WERI-Rb-1 (cell line): ENCODE results near the gene SETD7.
A peak's percentile ranks its signal among the peaks of the same experiment; 100 is the strongest.

ENCODE experiments used
- DNase-seq: peaks from one replicate; pipeline ENCODE4 v3.0.0-alpha.2; 2020
- H3K27ac ChIP-seq: fragments of 250-450 bp; sonication (Bioruptor Pico); 2 replicates; pipeline ENCODE4 v1.5.1; 2020; ENCODE audit warnings: mild to moderate bottlenecking, moderate library complexity
- H3K27me3 ChIP-seq: fragments of 250-450 bp; sonication (Bioruptor Pico); 2 replicates; pipeline ENCODE4 v1.5.1; 2021; ENCODE audit warnings: mild to moderate bottlenecking, low read depth, moderate library complexity; ENCODE audit not compliant: insufficient read depth, severe bottlenecking
- H3K36me3 ChIP-seq: fragments of 250-450 bp; sonication (Bioruptor Pico); 2 replicates; pipeline ENCODE4 v1.5.1; 2020; ENCODE audit warnings: mild to moderate bottlenecking, moderate library complexity
- H3K4me3 ChIP-seq: 2 replicates; pipeline ENCODE4 v1.5.1; 2011; ENCODE audit warnings: low read depth, mild to moderate bottlenecking, control low read depth, low read length
- H3K9me3 ChIP-seq: fragments of 250-450 bp; sonication (Bioruptor Pico); 2 replicates; pipeline ENCODE4 v1.5.1; 2021; ENCODE audit warnings: mild to moderate bottlenecking, moderate library complexity; ENCODE audit not compliant: severe bottlenecking
- CTCF ChIP-seq: IDR thresholded peaks from 2 replicates; pipeline ENCODE4 v1.5.1; 2011; ENCODE audit warnings: low read depth, mild to moderate bottlenecking, control low read depth, inconsistent platforms, low read length

The SETD7 gene

GRCh38 chr4:139514382-139515059 is 41.5 kb downstream of the SETD7 start:
- H3K27me3 ChIP-seq, result no peaks in the 10 kb centered on the region
- no peaks in the 10 kb centered on the region for H3K36me3 ChIP-seq
- no peak for TF ChIP-seq CTCF
- no peak overlapping the region for H3K4me3 ChIP-seq
- DNase-seq, result no peak
- no peaks in the 10 kb centered on the region for H3K9me3 ChIP-seq
- H3K27ac ChIP-seq, result no peak overlapping the region

- H3K9me3 ChIP-seq, result no peaks in the 10 kb centered on the region
- H3K4me3 ChIP-seq, result no peak overlapping the region
- TF ChIP-seq CTCF, result no peak
- H3K36me3 ChIP-seq, result no peaks in the 10 kb centered on the region
- no peak for DNase-seq
- H3K27ac ChIP-seq, result no peak overlapping the region
- H3K27me3 ChIP-seq, result no peaks in the 10 kb centered on the region
Measured at GRCh38 chr4:139511320-139511719, 44.7 kb downstream of the SETD7 start.

GRCh38 chr4:139509727-139510410 is 46.1 kb downstream of the SETD7 start:
- H3K4me3 ChIP-seq, result no peak overlapping the region
- peak; percentile 64 for DNase-seq
- no peaks in the 10 kb centered on the region for H3K9me3 ChIP-seq
- peak; percentile 87 for TF ChIP-seq CTCF
- no peaks in the 10 kb centered on the region for H3K27me3 ChIP-seq
- no peaks in the 10 kb centered on the region for H3K36me3 ChIP-seq
- H3K27ac ChIP-seq, result no peak overlapping the region

GRCh38 chr4:139508581-139509237 is 47.3 kb downstream of the SETD7 start:
- no peak for DNase-seq
- Histone ChIP-seq H3K4me3 (no peak overlapping the region), H3K27ac (no peak overlapping the region), H3K36me3 (no peaks in the 10 kb centered on the region), H3K9me3 (no peaks in the 10 kb centered on the region), H3K27me3 (no peaks in the 10 kb centered on the region)
- no peak for TF ChIP-seq CTCF

GRCh38 chr4:139506774-139507173 is 49.2 kb downstream of the SETD7 start:
- no peak for TF ChIP-seq CTCF
- no peaks in the 10 kb centered on the region for H3K9me3 ChIP-seq
- DNase-seq, result no peak
- H3K27me3 ChIP-seq, result no peaks in the 10 kb centered on the region
- no peaks in the 10 kb centered on the region for H3K36me3 ChIP-seq
- no peak overlapping the region for H3K27ac ChIP-seq
- H3K4me3 ChIP-seq, result no peak overlapping the region
